Suprapubic skin (tissue), 4 donors: ENCODE data around the gene MAD1L1.

Experiments used
- CTCF ChIP-seq, 2 donors: fragments of 200-600 bp in 1 of 2; fragments of 450-650 bp in 1 of 2; sonication (generic) in 1 of 2; IDR thresholded peaks; one replicate each; pipeline ENCODE4 v1.5.1; 2016 to 2019; ENCODE audit warnings: antibody characterized with exemption in 2 of 2, mild to moderate bottlenecking in 1 of 2, moderate library complexity in 1 of 2
- POLR2A ChIP-seq, 2 donors: fragments of 450-650 bp; IDR thresholded peaks; one replicate each; pipeline ENCODE4 v1.6.1; 2017; ENCODE audit warnings: antibody characterized with exemption in 2 of 2, mild to moderate bottlenecking in 2 of 2, moderate library complexity in 2 of 2
- POLR2AphosphoS5 ChIP-seq, 3 donors: sonication (generic); formaldehyde crosslinking; IDR thresholded peaks; one replicate each; pipeline ENCODE4 v1.6.1; 2017; ENCODE audit warnings: antibody characterized with exemption in 3 of 3

DNA sequence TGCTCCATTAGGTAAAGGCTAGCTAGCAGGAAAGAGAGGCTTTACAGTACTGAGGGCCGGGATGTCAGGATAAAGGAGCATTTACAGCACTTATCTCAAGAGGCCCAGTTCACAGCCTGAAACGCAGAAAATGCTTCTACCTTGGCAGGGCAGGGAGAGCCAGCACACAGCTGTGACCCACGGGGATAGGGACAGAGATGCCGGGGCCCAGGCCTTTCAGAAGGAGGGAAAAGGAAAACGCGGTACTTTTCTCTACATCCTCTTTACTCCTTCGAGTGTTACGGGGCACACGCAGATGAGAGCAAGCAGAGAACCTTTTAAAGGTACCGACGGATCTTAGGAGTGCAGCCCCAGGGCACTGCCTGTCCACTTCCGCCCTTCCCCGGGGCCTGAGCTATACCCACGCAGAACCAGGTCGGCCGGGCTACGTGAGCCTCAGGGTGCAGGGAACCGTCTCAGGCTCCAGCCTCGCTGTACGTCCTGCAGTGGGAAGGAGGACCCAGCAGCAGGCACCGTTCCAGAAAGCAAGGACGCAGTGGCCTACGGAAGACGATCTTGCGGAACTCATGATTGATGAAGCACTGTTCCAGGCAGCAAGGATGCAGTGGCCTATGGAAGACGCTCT, 330.4 kb downstream of the MAD1L1 start:
- TF ChIP-seq CTCF (IDR thresholded peaks at IDR 0.05) (no peak), POLR2A (IDR thresholded peaks at IDR 0.05) (no peak), POLR2AphosphoS5 (IDR thresholded peaks at IDR 0.05) (no peak)
